ENCODE data around the gene DPF3.

GRCh38 chr14:72611506-72611905 is 282.4 kb downstream of the DPF3 start:
- TF ChIP-seq E2F1 (CRISPR knock-in tag; IDR thresholded peaks at IDR 0.05), result no peak
- TF ChIP-seq CDX4 (CRISPR knock-in tag; IDR thresholded peaks at IDR 0.05; ENCODE audit: borderline replicate concordance), result no peak
